GF-D8 (cell line): ENCODE results near the gene PTPN20.

Experiments
- DNase-seq: peaks from one replicate; lab custom pipeline; 2025; lab: John Stamatoyannopoulos, UW

The PTPN20 gene

DNA sequence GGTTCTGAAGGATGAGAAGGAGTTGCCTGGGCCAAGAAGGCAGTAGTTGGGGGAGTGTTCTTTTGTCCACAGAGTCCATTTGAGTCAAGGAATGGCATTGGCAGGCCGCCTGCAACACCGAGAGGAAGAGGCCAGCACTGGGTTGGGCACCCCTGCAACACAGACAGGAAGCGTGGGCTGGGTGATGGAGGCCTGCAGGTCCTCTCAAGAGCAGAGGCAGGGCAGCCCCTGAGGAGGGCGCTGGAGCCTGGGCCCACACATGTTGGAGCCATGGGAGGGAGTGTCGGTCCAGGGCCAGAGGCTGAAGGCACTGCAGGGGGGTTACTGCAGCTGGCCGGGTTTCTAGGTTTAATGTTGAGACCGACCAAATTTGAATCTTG, 137.3 kb downstream of the PTPN20 start:
- no peak for DNase-seq

GRCh38 chr10:47049056-47049851, 138.0 kb downstream of the PTPN20 start:
- DNase-seq = no peak

- DNase-seq = no peak
Measured at GRCh38 chr10:47049906-47050305, 138.7 kb downstream of the PTPN20 start.

GRCh38 chr10:47050618-47051455, 139.6 kb downstream of the PTPN20 start:
- no peak for DNase-seq

DNA sequence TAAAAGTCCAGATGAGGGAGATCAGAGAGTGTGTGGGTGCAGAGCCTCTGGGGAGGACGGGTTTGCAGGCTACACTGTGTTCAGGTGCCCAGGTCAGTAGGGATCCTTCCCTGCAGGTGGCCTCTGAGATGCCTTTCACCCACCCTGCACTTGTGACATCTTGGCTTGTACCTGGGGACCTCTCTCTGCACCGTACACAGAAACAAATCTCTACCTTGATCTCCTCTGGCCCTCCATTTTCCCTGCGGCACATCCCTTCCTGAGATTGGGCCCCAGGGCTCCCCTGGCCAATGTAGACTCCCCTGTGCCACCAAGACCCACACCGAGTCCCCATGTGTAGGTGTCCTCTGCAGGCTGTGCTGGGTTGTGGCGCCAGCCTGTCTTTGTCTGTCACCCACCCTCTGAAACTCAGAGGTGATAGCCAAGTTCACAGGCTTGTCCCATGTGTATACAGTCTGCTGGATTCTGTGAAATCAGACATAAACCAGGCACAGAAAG, 140.6 kb downstream of the PTPN20 start:
- DNase-seq = no peak
